Stimulated activated CD8-positive, alpha-beta memory T cell treated with anti-CD3 and anti-CD28 coated beads, Interleukin-2, amount 100 ng/mL, for 48 hours (primary cell): ENCODE data around the gene RNF111.
"Not testable (repeated sequence)": the region's sequence is repeated elsewhere in the genome, so short reads cannot be mapped to it uniquely, and the experiment has no call there.

Experiments
- DNase-seq, 2 donors: peaks; one replicate each; pipeline ENCODE4 v3.0.0-alpha.2; 2020; ENCODE audit warnings: low read depth in 2 of 2

The RNF111 gene

DNA sequence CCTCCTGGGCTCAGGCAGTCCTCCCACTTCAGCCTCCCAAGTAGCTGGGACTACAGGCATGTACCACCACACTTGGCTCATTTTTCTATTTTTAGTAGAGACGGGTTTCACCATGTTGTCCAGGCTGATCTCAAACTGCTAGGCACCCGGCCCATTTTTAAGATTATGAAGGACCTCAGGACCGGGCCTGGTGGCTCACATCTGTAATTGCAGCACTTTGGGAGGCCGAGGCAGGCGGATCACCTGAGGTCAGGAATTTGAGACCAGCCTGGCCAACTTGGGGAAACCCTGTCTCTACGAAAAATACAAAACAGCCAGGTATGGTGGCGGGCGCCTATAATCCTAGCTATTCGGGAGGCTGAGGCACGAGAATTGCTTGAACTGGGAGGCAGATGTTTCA, 12.8 kb downstream of the RNF111 start:
- DNase-seq: not testable (repeated sequence)

DNA sequence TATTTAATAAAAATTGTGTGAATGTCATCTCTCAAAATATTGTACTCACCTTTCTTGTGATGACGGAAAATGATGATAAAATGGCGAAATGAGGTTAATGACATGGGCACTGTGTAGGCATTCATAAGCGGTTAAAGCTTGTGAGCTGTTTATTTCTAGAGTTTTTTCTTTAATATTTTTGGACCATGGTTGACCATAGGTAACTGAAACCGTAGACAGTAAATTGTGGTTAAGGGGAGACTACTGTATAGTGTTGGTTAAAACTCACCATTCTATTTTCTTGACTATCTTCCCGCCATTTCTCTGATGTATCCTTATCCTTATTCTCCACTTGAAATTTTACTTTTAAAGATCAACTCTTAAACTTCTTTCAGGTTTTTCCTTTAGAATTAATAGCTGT, 14.5 kb downstream of the RNF111 start:
- DNase-seq: no peak

DNA sequence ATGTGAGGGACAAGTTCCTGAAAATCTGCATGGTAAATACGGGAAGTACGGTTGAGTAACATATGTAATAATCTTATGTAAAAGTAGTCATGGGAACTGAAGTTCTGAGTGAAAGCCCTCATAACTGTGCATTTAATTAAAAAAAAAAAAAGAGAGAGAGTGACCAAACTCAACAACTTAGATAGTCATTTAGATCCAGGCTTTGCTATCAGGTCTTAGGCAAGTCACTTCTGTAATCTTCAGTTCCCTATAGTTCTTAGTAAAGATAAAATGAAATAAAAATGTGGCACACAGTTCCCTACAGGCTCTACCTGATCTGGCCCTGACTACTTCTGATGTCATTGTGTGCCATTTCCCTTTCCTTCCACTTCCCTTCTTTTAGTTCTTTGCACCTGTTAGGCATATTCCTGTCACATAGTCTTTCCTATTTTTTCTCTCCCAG, 15.0 kb downstream of the RNF111 start:
- no peak for DNase-seq

DNA sequence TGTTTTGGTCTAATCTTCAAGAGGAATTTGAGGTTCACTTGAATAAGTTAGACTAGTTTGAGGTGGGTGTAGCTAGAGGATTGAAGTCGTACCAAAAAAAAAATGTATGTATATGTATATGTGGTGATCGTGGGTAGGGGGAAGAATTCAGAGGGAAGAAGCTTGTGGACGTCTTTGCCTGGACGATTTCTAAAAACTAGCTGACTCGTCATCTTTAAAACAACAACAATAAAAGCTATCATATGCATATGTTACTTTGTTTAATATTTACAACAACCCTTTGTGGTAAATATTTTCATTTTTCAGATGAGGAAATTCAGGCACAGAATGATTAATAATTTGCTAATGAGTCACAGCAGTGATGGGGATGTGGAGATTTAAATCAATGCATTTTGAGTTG, 18.1 kb downstream of the RNF111 start:
- no peak for DNase-seq

DNA sequence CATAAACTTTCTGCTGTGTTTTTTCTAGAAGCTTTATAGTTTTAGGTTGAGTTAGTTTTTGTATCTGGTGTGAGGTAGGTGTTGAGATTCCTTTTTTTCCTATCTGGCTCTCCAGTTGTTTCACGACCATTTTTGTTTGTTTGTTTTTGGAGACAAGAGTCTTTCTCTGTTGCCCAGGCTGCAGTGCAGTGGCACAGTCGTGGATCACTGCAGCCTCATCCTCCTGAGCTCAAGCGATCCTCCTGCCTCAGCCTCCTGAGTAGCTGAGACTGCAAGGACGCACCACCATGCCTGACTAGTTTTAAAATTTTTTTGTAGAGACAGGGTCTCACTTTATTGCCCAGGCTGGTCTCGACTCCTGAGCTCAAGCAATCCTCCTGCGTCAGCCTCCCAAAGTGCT, 20.6 kb downstream of the RNF111 start:
- no peak for DNase-seq

- DNase-seq: no peak
Observed at GRCh38 chr15:59011262-59011952, 23.9 kb downstream of the RNF111 start.

- no peak for DNase-seq
Observed at GRCh38 chr15:59013246-59013873, 25.9 kb downstream of the RNF111 start.

GRCh38 chr15:59014068-59014467, 26.6 kb downstream of the RNF111 start:
- DNase-seq: no peak

DNA sequence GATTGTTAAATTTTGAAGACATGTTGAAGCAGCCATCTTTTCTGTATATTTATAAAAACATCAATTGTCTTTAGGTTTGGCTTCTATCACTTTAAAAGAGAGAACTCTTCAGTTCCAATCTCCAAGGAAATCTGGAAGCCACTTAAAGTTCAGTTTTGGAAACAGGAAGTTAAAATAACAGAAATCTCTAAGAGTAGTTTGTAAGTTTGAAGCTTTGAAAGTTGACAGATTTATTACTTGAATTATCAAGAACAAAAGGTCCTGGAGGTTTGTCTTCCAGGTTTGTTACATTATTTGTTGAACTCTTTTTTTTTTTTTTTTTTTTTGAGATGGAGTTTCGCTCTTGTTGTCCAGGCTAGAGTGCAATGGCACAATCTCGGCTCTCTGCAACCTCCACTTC, 30.0 kb downstream of the RNF111 start:
- DNase-seq: no peak

DNA sequence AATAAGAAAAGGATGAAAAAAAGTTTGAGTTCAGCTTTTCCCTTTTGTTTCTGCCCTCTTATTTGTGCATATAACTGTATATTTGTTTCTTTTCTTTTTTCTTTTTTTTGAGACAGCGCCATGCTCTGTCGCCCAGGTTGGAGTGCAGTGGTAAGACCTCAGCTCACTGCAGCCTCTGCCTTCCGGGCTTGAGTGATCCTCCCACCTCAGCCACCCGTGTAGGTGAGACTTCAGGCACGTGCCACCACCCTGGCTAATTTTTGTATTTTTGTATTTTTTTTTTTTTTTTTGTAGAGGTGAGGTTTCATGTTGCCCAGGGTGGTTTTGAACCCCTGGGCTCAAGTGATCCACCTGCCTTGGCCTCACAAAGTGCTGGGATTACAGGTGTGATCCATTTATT, 31.4 kb downstream of the RNF111 start:
- DNase-seq: no peak

GRCh38 chr15:59020322-59020721, 32.9 kb downstream of the RNF111 start:
- no peak for DNase-seq

- DNase-seq: no peak
Observed at GRCh38 chr15:59022188-59022587, 34.7 kb downstream of the RNF111 start.

GRCh38 chr15:59026207-59026606, 38.7 kb downstream of the RNF111 start:
- DNase-seq: no peak

DNA sequence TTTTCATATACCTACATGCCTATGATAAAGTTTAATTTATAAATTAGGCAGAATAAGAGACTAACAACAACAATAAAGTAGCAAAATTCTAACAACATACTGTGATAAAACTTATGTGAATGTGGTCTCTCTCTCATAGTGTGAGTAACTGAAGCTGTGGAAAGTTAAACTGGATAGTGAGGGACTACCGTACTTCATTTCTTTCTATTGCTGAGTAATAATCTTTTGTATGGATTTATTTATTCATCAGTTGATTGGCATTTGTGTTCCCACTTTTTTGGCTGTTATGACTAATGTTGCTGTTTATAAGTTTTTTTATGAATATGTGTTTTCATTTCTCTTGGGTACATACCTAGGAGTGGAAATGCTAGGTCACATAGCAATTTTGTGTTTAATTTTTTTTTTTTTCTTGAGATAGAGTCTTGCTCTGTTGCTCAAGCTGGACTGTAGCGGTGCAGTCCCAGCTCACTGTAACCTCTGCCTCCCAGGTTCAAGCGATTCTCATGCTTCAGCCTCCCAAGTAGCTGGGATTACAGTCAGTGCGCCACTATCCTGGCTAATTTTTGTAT, 41.0 kb downstream of the RNF111 start:
- no peak for DNase-seq

- no peak for DNase-seq
Observed at GRCh38 chr15:59029554-59029953, 42.1 kb downstream of the RNF111 start.

GRCh38 chr15:59035201-59035600, 47.7 kb downstream of the RNF111 start:
- no peak for DNase-seq

DNA sequence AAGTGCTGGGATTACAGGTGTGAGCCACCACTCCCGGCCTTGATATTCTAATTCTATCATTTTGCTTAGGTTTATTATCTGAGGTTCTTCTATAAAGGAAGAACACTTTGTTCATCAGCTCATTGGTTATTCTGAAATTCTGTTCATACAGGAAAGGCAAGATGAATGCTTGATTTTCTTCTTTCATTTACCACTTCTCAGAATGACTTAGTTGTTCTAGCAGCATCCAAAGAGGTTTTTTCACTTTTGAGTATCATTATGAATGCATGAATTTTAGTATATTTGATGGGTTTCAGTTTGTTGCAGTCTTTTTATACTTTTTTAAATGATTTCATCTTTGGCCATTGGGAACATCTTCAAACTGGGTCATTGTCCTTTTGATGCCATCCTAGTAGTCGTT, 51.8 kb downstream of the RNF111 start:
- DNase-seq: no peak

- DNase-seq: no peak
Observed at GRCh38 chr15:59042041-59042440, 54.6 kb downstream of the RNF111 start.

GRCh38 chr15:59048897-59049296, 61.4 kb downstream of the RNF111 start:
- DNase-seq: no peak

GRCh38 chr15:59051873-59052861, 64.7 kb downstream of the RNF111 start:
- DNase-seq: no peak

DNA sequence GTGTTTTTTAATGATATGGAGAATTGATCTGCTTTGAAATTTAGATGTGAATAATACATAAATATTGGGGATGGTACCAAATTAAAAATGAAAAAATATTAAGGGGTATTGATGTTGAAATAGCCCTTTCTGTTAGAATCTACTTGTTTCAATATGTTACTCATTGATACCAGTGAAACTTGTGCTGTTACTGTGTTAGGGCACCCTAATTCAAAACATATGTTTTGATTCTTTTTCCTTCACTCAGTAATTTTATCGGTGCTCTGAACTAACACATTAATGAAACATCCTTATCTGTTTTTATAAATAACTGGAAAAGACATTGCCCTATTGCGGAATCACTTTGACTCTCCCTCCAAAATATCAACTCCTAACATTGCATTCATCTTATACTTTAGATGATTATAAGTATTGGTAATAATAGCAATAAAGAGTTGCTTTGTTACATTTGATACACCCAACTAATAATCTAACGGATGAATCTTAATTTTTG, 65.5 kb downstream of the RNF111 start:
- no peak for DNase-seq

GRCh38 chr15:59053482-59053881, 66.0 kb downstream of the RNF111 start:
- no peak for DNase-seq
